Spleen (tissue), 7 donors: ENCODE measurements around the gene SLC6A20.

ENCODE experiments used
- CTCF ChIP-seq, 11 experiments: fragments of 200-600 bp in 7 of 11; fragments of 450-650 bp in 4 of 11; sonication (generic) in 4 of 11; IDR thresholded peaks in 8 of 11; conservative IDR thresholded peaks in 3 of 11; 1 replicate in 7 of 11; 2 replicates in 4 of 11; pipeline versions ENCODE4 v1.4.0 to v1.8.0; 2016 to 2021; ENCODE audit warnings: antibody characterized with exemption in 11 of 11, inconsistent platforms in 4 of 11, mild to moderate bottlenecking in 1 of 11
- POLR2A ChIP-seq, 3 donors: fragments of 450-650 bp; IDR thresholded peaks; one replicate each; pipeline ENCODE4 v1.5.1; 2017; ENCODE audit warnings: antibody characterized with exemption in 3 of 3, mild to moderate bottlenecking in 1 of 3
- donor health status: DM: no; HTN: no; CAD: no; lungs with moderate emphysema.
- donor health status: DM: no; HTN: no; CAD: no.
- donor health status: DM: no; HTN: no; CAD: no.

GRCh38 chr3:45814322-45814721 lies 18.0 kb upstream of the SLC6A20 start:
- TF ChIP-seq POLR2A (IDR thresholded peaks at IDR 0.05), result no peak
- no peak for TF ChIP-seq CTCF (IDR thresholded peaks at IDR 0.05 in 8 of 11, conservative IDR thresholded peaks at IDR 0.05 in 3 of 11)
